ENCODE results near the gene TLE6.
"Not testable (repeated sequence)": the region's sequence is repeated elsewhere in the genome, so short reads cannot be mapped to it uniquely, and the experiment has no call there.

The TLE6 gene

DNA sequence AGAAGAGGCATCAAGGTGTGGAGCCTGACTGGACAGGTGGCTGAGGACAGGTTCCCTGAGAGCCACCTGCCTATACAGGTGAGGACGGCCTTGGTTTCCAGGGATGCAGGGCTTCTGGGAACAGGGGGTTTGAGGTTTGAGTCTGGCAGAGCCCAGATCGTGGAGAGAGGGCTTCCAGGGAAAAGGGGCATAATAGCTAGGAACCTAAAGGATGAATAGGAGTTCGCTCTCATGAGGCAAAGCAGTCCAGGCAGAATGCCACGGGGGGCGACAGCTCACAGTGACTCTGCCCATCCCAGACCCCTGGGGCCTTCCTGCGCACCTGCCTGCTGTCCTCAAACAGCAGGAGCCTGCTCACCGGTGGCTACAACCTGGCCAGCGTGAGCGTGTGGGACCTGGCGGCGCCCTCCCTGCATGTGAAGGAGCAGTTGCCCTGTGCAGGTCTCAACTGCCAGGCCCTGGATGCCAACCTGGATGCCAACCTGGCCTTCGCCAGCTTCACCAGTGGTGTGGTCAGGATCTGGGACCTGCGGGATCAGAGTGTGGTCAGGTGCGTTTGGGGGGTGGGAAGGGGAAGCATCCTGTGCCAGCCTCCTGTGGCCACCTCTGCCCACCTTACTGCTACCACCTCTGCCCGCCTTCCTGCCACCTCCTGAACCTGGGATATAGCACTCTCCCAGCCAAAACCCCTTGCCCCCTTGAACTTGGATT is 12.0 kb downstream of the TLE6 start:
- no peaks in the 10 kb centered on the region for H3K9me3 ChIP-seq (replicated peaks; ENCODE audit: low read length)
- no peaks in the 10 kb centered on the region for H3K36me3 ChIP-seq (ENCODE audit: insufficient read depth, low read length)
- no peak overlapping the region for H3K9ac ChIP-seq (ENCODE audit: low read depth, low read length)
- H3K27me3 ChIP-seq (ENCODE audit: control insufficient read depth, insufficient read depth, low read length) = peaks cover 21% of the 10 kb centered on the region
- H3K4me3 ChIP-seq (ENCODE audit: low read length) = no peak overlapping the region
- H3K4me2 ChIP-seq (ENCODE audit: low read length) = no peak overlapping the region
- H3K4me1 ChIP-seq (ENCODE audit: control insufficient read depth, insufficient read depth, low read length) = no peaks in the 10 kb centered on the region

DNA sequence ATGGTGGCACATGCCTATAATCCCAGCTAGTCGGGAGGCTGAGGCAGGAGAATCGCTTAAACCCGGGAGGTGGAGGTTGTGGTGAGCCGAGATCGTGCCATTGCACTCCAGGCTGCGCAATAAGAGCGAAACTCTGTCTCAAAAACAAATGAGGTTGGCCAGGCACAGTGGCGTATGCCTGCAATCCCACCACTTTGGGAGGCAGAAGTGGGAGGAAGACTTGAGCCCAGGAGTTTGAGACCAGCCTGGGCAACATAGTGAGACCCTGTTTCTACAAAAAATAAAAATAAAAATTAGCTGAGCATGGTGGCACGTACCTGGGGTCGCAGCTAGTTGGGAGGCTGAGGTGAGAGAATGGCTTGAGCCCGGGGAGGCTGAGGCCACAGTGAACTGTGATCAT is 15.0 kb downstream of the TLE6 start:
- H3K9me3 ChIP-seq (replicated peaks; ENCODE audit: low read length); H3K9ac ChIP-seq (ENCODE audit: low read depth, low read length); H3K4me2 ChIP-seq (ENCODE audit: low read length); H3K36me3 ChIP-seq (ENCODE audit: insufficient read depth, low read length); H3K4me3 ChIP-seq (ENCODE audit: low read length); H3K4me1 ChIP-seq (ENCODE audit: control insufficient read depth, insufficient read depth, low read length): not testable (repeated sequence)
- peaks cover 28% of the 10 kb centered on the region for H3K27me3 ChIP-seq (ENCODE audit: control insufficient read depth, insufficient read depth, low read length)

DNA sequence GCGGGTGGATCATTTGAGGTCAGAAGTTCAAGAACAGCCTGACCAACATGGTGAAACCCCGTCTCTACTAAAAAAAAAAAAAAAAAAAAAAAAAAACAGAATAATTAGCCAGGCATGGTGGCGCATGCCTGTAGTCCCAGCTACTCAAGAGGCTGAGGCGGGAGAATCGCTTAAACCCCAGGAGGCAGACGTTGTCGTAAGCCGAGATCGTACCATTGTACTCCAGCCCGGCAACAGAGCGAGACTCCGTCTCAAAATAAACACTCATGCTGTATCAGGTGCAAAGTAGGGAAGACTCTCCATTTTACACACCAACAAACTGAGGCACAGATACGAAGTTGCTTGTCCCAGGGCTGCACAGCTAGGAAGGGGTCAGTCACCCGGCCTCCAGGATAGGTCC is 15.6 kb downstream of the TLE6 start:
- Histone ChIP-seq H3K4me2 (ENCODE audit: low read length) (no peak overlapping the region), H3K9me3 (replicated peaks; ENCODE audit: low read length) (no peaks in the 10 kb centered on the region), H3K27me3 (ENCODE audit: control insufficient read depth, insufficient read depth, low read length) (peaks cover 26% of the 10 kb centered on the region), H3K4me3 (ENCODE audit: low read length) (no peak overlapping the region), H3K36me3 (ENCODE audit: insufficient read depth, low read length) (no peaks in the 10 kb centered on the region), H3K4me1 (ENCODE audit: control insufficient read depth, insufficient read depth, low read length) (no peaks in the 10 kb centered on the region), H3K9ac (ENCODE audit: low read depth, low read length) (no peak overlapping the region)

DNA sequence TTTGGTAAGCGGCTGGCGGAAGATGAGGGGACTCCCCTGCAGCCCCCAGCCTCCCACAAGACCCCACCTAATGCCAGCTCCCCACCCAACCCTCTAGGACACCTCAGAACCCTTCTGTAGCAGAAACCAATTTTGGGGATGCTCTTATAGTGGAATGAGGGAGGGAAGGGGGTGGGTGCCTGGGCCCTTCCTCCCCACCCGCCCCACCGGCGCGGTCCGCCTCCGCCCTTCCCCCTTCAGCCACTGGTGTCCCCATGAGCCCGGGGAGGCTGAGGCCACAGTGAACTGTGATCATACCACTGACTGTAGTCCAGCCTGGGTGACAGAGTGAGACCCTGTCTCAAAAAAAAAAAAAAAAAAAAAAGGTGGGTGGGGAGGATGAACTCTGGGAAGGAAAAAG is 16.2 kb downstream of the TLE6 start:
- H3K4me3 ChIP-seq (ENCODE audit: low read length) = no peak overlapping the region
- no peaks in the 10 kb centered on the region for H3K9me3 ChIP-seq (replicated peaks; ENCODE audit: low read length)
- H3K36me3 ChIP-seq (ENCODE audit: insufficient read depth, low read length) = no peaks in the 10 kb centered on the region
- no peak overlapping the region for H3K9ac ChIP-seq (ENCODE audit: low read depth, low read length)
- no peaks in the 10 kb centered on the region for H3K4me1 ChIP-seq (ENCODE audit: control insufficient read depth, insufficient read depth, low read length)
- H3K27me3 ChIP-seq (ENCODE audit: control insufficient read depth, insufficient read depth, low read length) = peaks cover 24% of the 10 kb centered on the region
- H3K4me2 ChIP-seq (ENCODE audit: low read length) = no peak overlapping the region

DNA sequence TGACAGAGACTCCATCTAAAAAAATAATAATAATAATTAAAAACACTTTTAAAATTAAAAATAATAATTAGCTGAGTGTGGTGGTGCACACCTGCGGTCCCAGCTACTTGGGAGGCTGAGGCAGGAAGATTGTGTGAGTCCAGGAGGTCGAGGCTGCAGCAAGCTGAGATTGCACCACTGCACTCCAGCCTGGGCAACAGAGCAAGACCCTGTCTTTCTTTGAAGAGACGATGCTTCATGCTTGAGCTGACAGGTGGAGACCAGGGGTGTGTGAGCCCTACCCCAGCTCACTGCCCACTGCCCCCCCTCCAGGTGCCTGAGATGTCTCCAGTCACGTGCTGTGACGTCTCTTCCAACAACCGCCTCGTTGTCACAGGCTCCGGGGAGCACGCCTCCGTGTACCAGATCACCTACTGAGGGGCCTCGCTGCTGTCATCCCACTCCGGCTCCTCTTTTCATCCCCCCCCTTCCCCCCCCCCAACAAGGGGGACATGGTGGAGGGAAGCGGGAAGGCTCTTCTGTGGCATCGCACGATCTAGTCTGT is 17.3 kb downstream of the TLE6 start:
- Histone ChIP-seq H3K4me1 (ENCODE audit: control insufficient read depth, insufficient read depth, low read length) (no peaks in the 10 kb centered on the region), H3K9ac (ENCODE audit: low read depth, low read length) (no peak overlapping the region)

DNA sequence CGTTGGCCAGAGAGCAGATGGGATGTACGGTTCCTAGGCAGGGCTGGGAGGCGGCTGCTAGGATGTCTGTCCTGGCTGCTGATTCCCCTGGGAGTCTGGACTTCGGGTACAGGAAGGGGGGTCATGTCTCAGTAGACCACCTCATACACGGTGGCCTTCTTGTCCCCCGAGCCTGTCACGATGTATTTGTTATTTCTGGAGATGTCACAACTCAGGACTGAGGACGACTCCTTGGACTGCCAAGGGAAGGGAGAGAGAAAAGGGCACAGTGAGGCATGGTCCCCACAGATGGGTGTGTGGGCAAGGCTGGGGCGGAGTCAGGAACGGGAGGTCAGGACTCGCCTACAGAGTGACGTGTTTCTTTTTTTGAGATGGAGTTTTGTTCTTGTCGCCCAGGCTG is 20.4 kb downstream of the TLE6 start:
- Histone ChIP-seq H3K9me3 (replicated peaks; ENCODE audit: low read length) (no peaks in the 10 kb centered on the region), H3K4me2 (ENCODE audit: low read length) (no peak overlapping the region), H3K4me3 (ENCODE audit: low read length) (no peak overlapping the region), H3K36me3 (ENCODE audit: insufficient read depth, low read length) (no peaks in the 10 kb centered on the region), H3K27me3 (ENCODE audit: control insufficient read depth, insufficient read depth, low read length) (peaks cover 18% of the 10 kb centered on the region), H3K9ac (ENCODE audit: low read depth, low read length) (no peak overlapping the region), H3K4me1 (ENCODE audit: control insufficient read depth, insufficient read depth, low read length) (no peaks in the 10 kb centered on the region)

More for the DNA sequence above, 17.3 kb downstream of the TLE6 start:
- H3K27me3 ChIP-seq (ENCODE audit: control insufficient read depth, insufficient read depth, low read length) = peaks cover 22% of the 10 kb centered on the region
- H3K9me3 ChIP-seq (replicated peaks; ENCODE audit: low read length) = no peaks in the 10 kb centered on the region
- no peaks in the 10 kb centered on the region for H3K36me3 ChIP-seq (ENCODE audit: insufficient read depth, low read length)
- H3K4me3 ChIP-seq (ENCODE audit: low read length) = no peak overlapping the region
- no peak overlapping the region for H3K4me2 ChIP-seq (ENCODE audit: low read length)

DNA sequence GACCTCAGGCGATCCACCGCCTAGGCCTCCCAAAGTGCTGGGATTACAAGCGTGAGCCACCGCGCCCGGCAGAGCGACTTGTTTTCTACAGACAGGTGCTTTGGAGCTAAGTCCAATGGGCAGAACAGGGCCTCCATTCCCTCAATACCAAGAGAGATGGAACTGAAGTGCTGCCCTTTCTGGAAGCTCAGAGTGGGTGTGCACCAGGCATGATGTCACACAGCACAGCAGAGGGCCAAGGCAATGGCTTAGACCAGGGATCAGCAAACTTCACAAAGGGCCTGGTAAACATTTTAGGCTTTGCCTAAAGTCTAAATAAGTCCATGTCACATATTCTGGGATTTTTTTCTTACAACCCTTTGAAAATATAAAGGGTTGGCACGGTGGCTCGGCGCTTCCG is 21.3 kb downstream of the TLE6 start:
- Histone ChIP-seq H3K9ac (ENCODE audit: low read depth, low read length) (no peak overlapping the region), H3K27me3 (ENCODE audit: control insufficient read depth, insufficient read depth, low read length) (peaks cover 18% of the 10 kb centered on the region), H3K4me2 (ENCODE audit: low read length) (no peak overlapping the region), H3K4me1 (ENCODE audit: control insufficient read depth, insufficient read depth, low read length) (no peaks in the 10 kb centered on the region), H3K36me3 (ENCODE audit: insufficient read depth, low read length) (no peaks in the 10 kb centered on the region), H3K9me3 (replicated peaks; ENCODE audit: low read length) (no peaks in the 10 kb centered on the region), H3K4me3 (ENCODE audit: low read length) (no peak overlapping the region)

DNA sequence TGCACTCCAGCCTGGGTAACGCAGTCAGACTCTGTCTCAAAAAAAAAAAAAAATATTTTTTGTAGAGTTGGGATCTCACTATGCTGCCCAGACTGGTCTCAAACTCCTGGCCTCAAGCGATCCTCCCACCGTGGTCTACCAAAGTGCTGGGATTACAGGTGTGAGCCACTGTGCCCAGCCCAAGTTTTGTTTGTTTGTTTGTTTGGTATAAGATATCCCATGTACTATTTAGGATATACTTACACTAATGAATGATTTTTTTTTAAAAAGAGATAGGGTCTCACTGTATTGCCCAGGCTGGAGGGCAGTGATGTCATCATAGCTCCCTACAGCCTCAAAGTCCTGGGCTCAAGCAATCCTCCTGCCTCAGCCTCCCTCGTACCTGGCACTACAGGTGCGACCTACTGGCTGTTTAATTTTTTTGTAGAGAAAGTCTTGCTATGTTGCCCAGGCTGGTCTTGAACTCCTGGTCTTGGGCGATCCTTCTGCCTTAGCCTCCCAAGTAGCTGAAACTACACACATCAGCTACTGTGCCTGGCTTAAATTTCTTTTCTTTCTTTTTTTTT is 24.0 kb downstream of the TLE6 start:
- H3K4me3 ChIP-seq (ENCODE audit: low read length) = no peak overlapping the region
- H3K4me1 ChIP-seq (ENCODE audit: control insufficient read depth, insufficient read depth, low read length) = no peaks in the 10 kb centered on the region
- no peak overlapping the region for H3K9ac ChIP-seq (ENCODE audit: low read depth, low read length)
- H3K27me3 ChIP-seq (ENCODE audit: control insufficient read depth, insufficient read depth, low read length) = peaks cover 22% of the 10 kb centered on the region
- no peaks in the 10 kb centered on the region for H3K9me3 ChIP-seq (replicated peaks; ENCODE audit: low read length)
- no peak overlapping the region for H3K4me2 ChIP-seq (ENCODE audit: low read length)
- H3K36me3 ChIP-seq (ENCODE audit: insufficient read depth, low read length) = no peaks in the 10 kb centered on the region

DNA sequence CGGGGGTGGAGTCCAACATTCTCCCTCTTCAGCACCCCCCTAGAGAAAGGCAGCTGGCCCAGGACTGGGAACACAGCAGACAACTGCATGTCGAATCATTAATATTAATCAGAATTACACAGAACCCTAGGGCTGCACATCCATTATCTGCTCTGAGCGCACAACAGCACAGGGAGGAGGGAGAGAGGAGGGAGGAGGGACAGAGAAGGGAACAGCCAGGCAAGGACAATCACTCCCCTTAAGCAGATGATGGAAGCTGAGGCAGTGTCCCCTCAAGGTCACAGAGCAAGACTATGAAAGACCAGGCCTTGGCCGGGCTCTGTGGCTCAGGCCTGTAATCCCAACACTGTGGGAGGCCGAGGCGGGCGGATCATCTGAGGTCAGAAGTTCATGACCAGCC is 25.7 kb downstream of the TLE6 start:
- Histone ChIP-seq H3K4me3 (ENCODE audit: low read length) (no peak overlapping the region), H3K4me2 (ENCODE audit: low read length) (no peak overlapping the region), H3K9me3 (replicated peaks; ENCODE audit: low read length) (no peaks in the 10 kb centered on the region), H3K4me1 (ENCODE audit: control insufficient read depth, insufficient read depth, low read length) (no peaks in the 10 kb centered on the region), H3K27me3 (ENCODE audit: control insufficient read depth, insufficient read depth, low read length) (peaks cover 9% of the 10 kb centered on the region), H3K36me3 (ENCODE audit: insufficient read depth, low read length) (no peaks in the 10 kb centered on the region), H3K9ac (ENCODE audit: low read depth, low read length) (no peak overlapping the region)

DNA sequence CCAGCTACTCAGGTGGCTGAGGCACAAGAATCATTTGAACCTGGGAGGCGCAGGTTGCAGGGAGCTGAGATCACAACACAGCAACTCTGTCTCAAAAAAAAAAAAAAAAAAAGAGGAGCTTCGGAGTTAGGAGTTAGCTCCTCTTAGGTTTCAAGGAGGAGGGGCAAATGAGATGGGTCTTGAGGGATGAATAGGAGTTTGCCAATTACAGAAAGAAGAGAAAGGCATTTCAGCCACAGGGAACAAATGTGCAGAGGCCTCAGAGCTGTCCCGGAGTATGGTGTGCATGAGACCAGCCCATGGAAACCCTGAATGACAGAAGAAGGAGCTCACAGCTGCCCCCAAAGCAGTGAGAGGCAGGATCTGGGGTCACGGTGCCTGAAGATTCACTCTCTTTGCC is 27.2 kb downstream of the TLE6 start:
- Histone ChIP-seq H3K9me3 (replicated peaks; ENCODE audit: low read length) (no peaks in the 10 kb centered on the region), H3K4me3 (ENCODE audit: low read length) (no peak overlapping the region), H3K36me3 (ENCODE audit: insufficient read depth, low read length) (no peaks in the 10 kb centered on the region), H3K4me2 (ENCODE audit: low read length) (no peak overlapping the region), H3K4me1 (ENCODE audit: control insufficient read depth, insufficient read depth, low read length) (no peaks in the 10 kb centered on the region), H3K27me3 (ENCODE audit: control insufficient read depth, insufficient read depth, low read length) (peaks cover 14% of the 10 kb centered on the region), H3K9ac (ENCODE audit: low read depth, low read length) (no peak overlapping the region)

DNA sequence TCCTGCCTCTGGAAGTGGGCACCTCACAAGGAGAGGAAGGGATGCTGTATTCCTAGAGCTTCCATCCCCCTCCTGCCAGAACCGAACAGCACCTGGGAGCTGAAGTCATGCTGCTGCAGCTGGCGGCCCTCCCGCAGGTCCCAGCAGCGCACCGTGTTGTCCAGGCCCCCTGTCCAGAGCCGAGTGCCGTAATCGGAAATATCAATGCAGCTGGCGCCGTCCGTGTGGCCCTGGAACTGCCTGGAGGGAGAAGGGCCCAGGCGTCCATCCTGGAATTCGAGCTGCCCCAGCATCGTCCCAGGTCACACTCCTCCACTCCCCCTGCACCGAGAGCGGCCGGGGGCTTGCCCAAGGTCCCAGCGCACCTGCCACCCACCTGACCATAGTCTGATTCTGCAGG is 28.0 kb downstream of the TLE6 start:
- Histone ChIP-seq H3K4me2 (ENCODE audit: low read length) (no peak overlapping the region), H3K9ac (ENCODE audit: low read depth, low read length) (no peak overlapping the region)

More for the DNA sequence above, 28.0 kb downstream of the TLE6 start:
- Histone ChIP-seq H3K9me3 (replicated peaks; ENCODE audit: low read length) (no peaks in the 10 kb centered on the region), H3K4me1 (ENCODE audit: control insufficient read depth, insufficient read depth, low read length) (no peaks in the 10 kb centered on the region), H3K27me3 (ENCODE audit: control insufficient read depth, insufficient read depth, low read length) (peaks cover 14% of the 10 kb centered on the region), H3K4me3 (ENCODE audit: low read length) (no peak overlapping the region), H3K36me3 (ENCODE audit: insufficient read depth, low read length) (no peaks in the 10 kb centered on the region)

All from skeletal muscle satellite cell (primary cell).